SU-DHL-6 (cell line): Measurements from ENCODE around the gene SLC39A5.
A peak's percentile ranks its signal among the peaks of the same experiment; 100 is the strongest.

Experiments used
- H2AFZ ChIP-seq: fragments of 200-600 bp; sonication (generic); 2 replicates; pipeline ENCODE4 v1.6.1; 2014; ENCODE audit warnings: low read depth, mild to moderate bottlenecking, moderate library complexity, mixed read lengths, antibody characterized with exemption, low read length; ENCODE audit not compliant: severe bottlenecking
- H3F3A ChIP-seq: fragments of 200-600 bp; shearing (Covaris generic); 2 replicates; pipeline ENCODE4 v1.6.0; 2016; ENCODE audit warnings: antibody characterized with exemption, mild to moderate bottlenecking; ENCODE audit not compliant: insufficient read depth
- H3K27ac ChIP-seq: fragments of 200-600 bp; sonication (generic); 2 replicates; pipeline ENCODE4 v1.5.1; 2016; ENCODE audit warnings: low read depth, mild to moderate bottlenecking, low read length, moderate library complexity, mixed read lengths
- H3K27me3 ChIP-seq: fragments of 200-600 bp; sonication (generic), shearing (Covaris generic); 2 replicates; pipeline ENCODE4 v1.6.0; 2014; ENCODE audit warnings: mild to moderate bottlenecking, low read length
- H3K36me3 ChIP-seq: fragments of 200-600 bp; sonication (generic); 2 replicates; pipeline ENCODE4 v1.6.1; 2014; ENCODE audit warnings: mild to moderate bottlenecking, low read length, mixed read lengths
- H3K4me2 ChIP-seq: fragments of 300-600, 200-600 bp; shearing (Covaris generic), sonication (generic); 2 replicates; pipeline ENCODE4 v1.6.0; 2014; ENCODE audit warnings: low read length, low read depth, mild to moderate bottlenecking; ENCODE audit not compliant: poor library complexity, severe bottlenecking
- H3K4me3 ChIP-seq: fragments of 200-600 bp; sonication (generic); 2 replicates; pipeline ENCODE4 v1.5.1; 2014; ENCODE audit warnings: antibody characterized with exemption, low read length, mild to moderate bottlenecking, mixed read lengths; ENCODE audit not compliant: insufficient read depth, poor library complexity, severe bottlenecking
- H3K79me2 ChIP-seq: fragments of 200-600 bp; sonication (generic); 2 replicates; pipeline ENCODE4 v1.6.1; 2014; ENCODE audit warnings: mild to moderate bottlenecking, low read length, moderate library complexity; ENCODE audit not compliant: insufficient read depth
- H3K9ac ChIP-seq: fragments of 200-600 bp; sonication (generic); 2 replicates; pipeline ENCODE4 v1.7.0; 2014; ENCODE audit warnings: mild to moderate bottlenecking, low read length
- H3K9me2 ChIP-seq: fragments of 200-600 bp; sonication (generic); replicated peaks from 2 replicates; pipeline ENCODE4 v1.6.1; 2014; ENCODE audit warnings: low read length; ENCODE audit not compliant: insufficient read depth
- H3K9me3 ChIP-seq: fragments of 200-600 bp; sonication (generic); 2 replicates; pipeline ENCODE4 v1.6.1; 2014; ENCODE audit warnings: low read length, mixed read lengths; ENCODE audit not compliant: insufficient read depth
- H4K20me1 ChIP-seq: fragments of 200-600 bp; sonication (generic); 2 replicates; pipeline ENCODE4 v1.6.1; 2014; ENCODE audit warnings: low read depth, mild to moderate bottlenecking, antibody characterized with exemption, low read length, moderate library complexity, mixed read lengths
- CTCF ChIP-seq: fragments of 200-600 bp; sonication (generic); IDR thresholded peaks from one replicate; pipeline ENCODE4 v1.5.1; 2017; ENCODE audit warnings: antibody characterized with exemption, mild to moderate bottlenecking, low read length, moderate library complexity; ENCODE audit not compliant: insufficient read depth, poor library complexity, severe bottlenecking
- EZH2phosphoT487 ChIP-seq: fragments of 200-600 bp; sonication (generic), shearing (Covaris generic); conservative IDR thresholded peaks from 2 replicates; pipeline ENCODE4 v1.6.1; 2018; ENCODE audit warnings: mild to moderate bottlenecking, antibody characterized with exemption, low read length, moderate library complexity, mixed read lengths

Gene SLC39A5

GRCh38 chr12:56229916-56230431, at the start of gene SLC39A5:
TSS of gene SLC39A5 (plus strand) at chr12:56230051. CDS start at chr12:56231275, 1,224 bp downstream.
- Histone ChIP-seq H3K4me3 (no peak within 1 kb of the TSS), H2AFZ (no peak within 1 kb of the TSS), H4K20me1 (no peaks in the 10 kb centered on the region), H3K9me3 (no peaks in the 10 kb centered on the region), H3K9ac (no peak within 1 kb of the TSS), H3F3A (peaks cover 6% of the 10 kb centered on the region; the same call in 1 of the 2 replicates), H3K27me3 (no peaks in the 10 kb centered on the region), H3K4me2 (no peak within 1 kb of the TSS), H3K27ac (no peak within 1 kb of the TSS), H3K9me2 (no peaks in the 10 kb centered on the region), H3K79me2 (peaks cover 5% of the 10 kb centered on the region), H3K36me3 (no peaks in the 10 kb centered on the region)
- no peak for TF ChIP-seq EZH2phosphoT487
- TF ChIP-seq CTCF = no peak

- H3F3A ChIP-seq = peaks cover 13% of the 10 kb centered on the region
- peaks cover 12% of the 10 kb centered on the region for H3K36me3 ChIP-seq
- TF ChIP-seq CTCF = no peak
- TF ChIP-seq EZH2phosphoT487 = no peak
- H3K9ac ChIP-seq = peak overlapping the region; percentile 92
- no peaks in the 10 kb centered on the region for H3K27me3 ChIP-seq
- H3K79me2 ChIP-seq = peaks cover 25% of the 10 kb centered on the region
- no peaks in the 10 kb centered on the region for H3K9me3 ChIP-seq
- H3K9me2 ChIP-seq = no peaks in the 10 kb centered on the region
- H3K4me2 ChIP-seq = peak overlapping the region; percentile 67
- H4K20me1 ChIP-seq = no peaks in the 10 kb centered on the region
- H3K27ac ChIP-seq = no peak overlapping the region
- no peak overlapping the region for H2AFZ ChIP-seq
- H3K4me3 ChIP-seq = no peak overlapping the region
Measured at GRCh38 chr12:56186957-56187356, 42.9 kb upstream of the SLC39A5 start.

GRCh38 chr12:56188131-56188777, 41.6 kb upstream of the SLC39A5 start:
- Histone ChIP-seq H3F3A (peaks cover 20% of the 10 kb centered on the region), H3K9ac (peak overlapping the region; percentile 92), H3K9me3 (no peaks in the 10 kb centered on the region), H3K27ac (peak overlapping the region; percentile 48), H3K4me2 (peak overlapping the region; percentile 67), H3K36me3 (peaks cover 10% of the 10 kb centered on the region), H3K9me2 (no peaks in the 10 kb centered on the region), H3K4me3 (peak overlapping the region; percentile 97), H3K79me2 (peaks cover 25% of the 10 kb centered on the region), H3K27me3 (no peaks in the 10 kb centered on the region), H2AFZ (no peak overlapping the region), H4K20me1 (no peaks in the 10 kb centered on the region)
- TF ChIP-seq CTCF (no peak), EZH2phosphoT487 (no peak)
